IMR-90 (cell line): Measurements from ENCODE around the gene GLRX3. TPM values are rescaled to one million over a fixed set of nuclear protein-coding genes. Genes with fewer than 3 reads are reported as not detected.

Experiments
- ATAC-seq: fragments of 200-7000 bp; cut with Tn5 transposase; 2 replicates; pipeline ENCODE4 v1.9.1; 2020; ENCODE audit warnings: low read depth, mild to moderate bottlenecking, moderate library complexity
- BruUV-seq: library from RNA; stranded (reverse); fragments of 400-500 nt; replicated peaks from 2 replicates; lab custom pipeline; 2021; lab: Mats Ljungman, UMichigan
- CTCF ChIA-PET: fragments of 300-600 bp; formaldehyde crosslinking; extraction: SDS; loops from one replicate; lab custom pipeline; 2021; ENCODE audit warnings: antibody characterized with exemption; lab: Yijun Ruan, JAX
- POLR2A ChIA-PET: fragments of 300-600 bp; sonication (Branson Sonifier 250); formaldehyde crosslinking; loops from one replicate; lab custom pipeline; 2022; ENCODE audit warnings: antibody characterized with exemption; ENCODE audit not compliant: unreplicated experiment; lab: Charles Lee
- DNase-seq: peaks from one replicate; pipeline ENCODE4 v3.0.0; 2013
- H2AFZ ChIP-seq: replicated peaks from 2 replicates; pipeline ENCODE3; 2013; ENCODE audit warnings: low read length, mild to moderate bottlenecking; ENCODE audit not compliant: poor library complexity
- H2AK5ac ChIP-seq: 2 replicates; pipeline ENCODE4 v1.6.1; 2013; ENCODE audit warnings: low read depth, low read length, inconsistent platforms
- H2AK9ac ChIP-seq: replicated peaks from 2 replicates; pipeline ENCODE3; 2013; ENCODE audit warnings: mild to moderate bottlenecking, low read depth, low read length, moderate library complexity; ENCODE audit not compliant: poor library complexity
- H2BK120ac ChIP-seq: 2 replicates; pipeline ENCODE4 v1.6.1; 2013; ENCODE audit warnings: low read depth, low read length, inconsistent platforms
- H2BK15ac ChIP-seq: 3 replicates; pipeline ENCODE4 v1.6.1; 2013; ENCODE audit warnings: low read depth, low read length, inconsistent platforms
- H2BK20ac ChIP-seq: 2 replicates; pipeline ENCODE4 v1.6.1; 2013; ENCODE audit warnings: low read depth, mild to moderate bottlenecking, inconsistent platforms, low read length, moderate library complexity
- H2BK5ac ChIP-seq: 2 replicates; pipeline ENCODE4 v1.6.1; 2013; ENCODE audit warnings: mild to moderate bottlenecking, low read depth, low read length, inconsistent platforms; ENCODE audit not compliant: poor library complexity, severe bottlenecking
- H3K14ac ChIP-seq: replicated peaks from 2 replicates; pipeline ENCODE4 v1.6.1; 2013; ENCODE audit warnings: low read depth, low read length, inconsistent platforms
- H3K18ac ChIP-seq: 2 replicates; pipeline ENCODE4 v1.6.1; 2013; ENCODE audit warnings: low read depth, low read length, control low read depth
- H3K23ac ChIP-seq: 2 replicates; pipeline ENCODE4 v1.6.1; 2013; ENCODE audit warnings: low read depth, low read length, inconsistent platforms
- H3K27ac ChIP-seq: 2 replicates; pipeline ENCODE4 v1.5.1; 2013; ENCODE audit warnings: mild to moderate bottlenecking, control low read depth, low read length; ENCODE audit not compliant: insufficient read depth
- H3K27me3 ChIP-seq: 2 replicates; pipeline ENCODE4 v1.6.1; 2013; ENCODE audit warnings: low read length; ENCODE audit not compliant: control insufficient read depth, insufficient read depth
- H3K36me3 ChIP-seq: 2 replicates; pipeline ENCODE4 v1.6.1; 2013; ENCODE audit warnings: low read length, mixed read lengths; ENCODE audit not compliant: control insufficient read depth, insufficient read depth
- H3K4ac ChIP-seq: 2 replicates; pipeline ENCODE4 v1.6.1; 2013; ENCODE audit warnings: low read depth, low read length, inconsistent platforms
- H3K4me1 ChIP-seq: 2 replicates; pipeline ENCODE4 v1.6.1; 2013; ENCODE audit warnings: low read length, mixed read lengths; ENCODE audit not compliant: control insufficient read depth, insufficient read depth
- H3K4me2 ChIP-seq: 2 replicates; pipeline ENCODE4 v1.6.1; 2013; ENCODE audit warnings: low read depth, mild to moderate bottlenecking, control low read depth, low read length, moderate library complexity
- H3K4me3 ChIP-seq: 2 replicates; pipeline ENCODE4 v1.5.1; 2013; ENCODE audit warnings: low read depth, mild to moderate bottlenecking, control low read depth, low read length, moderate library complexity; ENCODE audit not compliant: insufficient read depth
- H3K56ac ChIP-seq: 2 replicates; pipeline ENCODE4 v1.6.1; 2013; ENCODE audit warnings: low read length, inconsistent platforms; ENCODE audit not compliant: insufficient read depth; ENCODE audit errors: extremely low read depth
- H3K79me1 ChIP-seq, 2 experiments: 2 replicates each; pipeline ENCODE4 v1.6.1; 2013; ENCODE audit warnings: low read length in 2 of 2, inconsistent platforms in 1 of 2, low read depth in 1 of 2
- H3K9ac ChIP-seq: 2 replicates; pipeline ENCODE4 v1.6.1; 2013; ENCODE audit warnings: low read depth, low read length, control low read depth
- H3K9me1 ChIP-seq: 2 replicates; pipeline ENCODE4 v1.6.1; 2013; ENCODE audit warnings: low read length, inconsistent platforms; ENCODE audit not compliant: insufficient read depth
- H3K9me3 ChIP-seq: 2 replicates; pipeline ENCODE4 v1.6.1; 2013; ENCODE audit warnings: low read length; ENCODE audit not compliant: control insufficient read depth, insufficient read depth
- H4K20me1 ChIP-seq: 2 replicates; pipeline ENCODE4 v1.6.1; 2013; ENCODE audit warnings: low read length, inconsistent platforms; ENCODE audit not compliant: insufficient read depth
- H4K5ac ChIP-seq: 2 replicates; pipeline ENCODE4 v1.6.1; 2013; ENCODE audit warnings: mild to moderate bottlenecking, low read depth, low read length, control low read depth
- H4K8ac ChIP-seq, 2 experiments: 2 replicates each; pipeline ENCODE4 v1.6.1; 2013; ENCODE audit warnings: low read depth in 2 of 2, low read length in 2 of 2, control low read depth in 1 of 2, inconsistent platforms in 1 of 2
- H4K91ac ChIP-seq: 2 replicates; pipeline ENCODE4 v1.6.1; 2013; ENCODE audit warnings: low read depth, low read length, inconsistent platforms; ENCODE audit not compliant: insufficient read depth
- BHLHE40 ChIP-seq: fragments of 150-350 bp; IDR thresholded peaks from 2 replicates; pipeline ENCODE4 v1.6.1; 2016; ENCODE audit warnings: mild to moderate bottlenecking, low read depth, low read length
- CEBPB ChIP-seq: IDR thresholded peaks from 2 replicates; pipeline ENCODE4 v1.6.1; 2012; ENCODE audit warnings: low read depth, low read length, improper control_type of control experiment
- CHD1 ChIP-seq: IDR thresholded peaks from 2 replicates; pipeline ENCODE4 v1.6.1; 2012; ENCODE audit warnings: low read depth, low read length, improper control_type of control experiment
- CTCF ChIP-seq: conservative IDR thresholded peaks from 2 replicates; pipeline ENCODE4 v1.5.1; 2012; ENCODE audit warnings: mild to moderate bottlenecking, low read depth, low read length, improper control_type of control experiment
- ELK1 ChIP-seq: fragments of 150-350 bp; IDR thresholded peaks from 2 replicates; pipeline ENCODE4 v1.6.1; 2016; ENCODE audit warnings: low read depth, mild to moderate bottlenecking, low read length, moderate library complexity, borderline replicate concordance
- FOS ChIP-seq: fragments of 150-350 bp; IDR thresholded peaks from 2 replicates; pipeline ENCODE4 v1.6.1; 2016; ENCODE audit warnings: low read depth, low read length
- MAFK ChIP-seq: IDR thresholded peaks from 2 replicates; pipeline ENCODE4 v1.6.1; 2012; ENCODE audit warnings: low read depth, low read length, improper control_type of control experiment
- MAZ ChIP-seq: IDR thresholded peaks from 2 replicates; pipeline ENCODE4 v1.6.1; 2012; ENCODE audit warnings: low read depth, mild to moderate bottlenecking, low read length, improper control_type of control experiment, moderate library complexity, borderline replicate concordance
- MXI1 ChIP-seq: IDR thresholded peaks from 2 replicates; pipeline ENCODE4 v1.6.1; 2012; ENCODE audit warnings: low read depth, mild to moderate bottlenecking, low read length, moderate library complexity, borderline replicate concordance
- NFE2L2 ChIP-seq: fragments of 150-350 bp; IDR thresholded peaks from 2 replicates; pipeline ENCODE4 v1.6.1; 2016; ENCODE audit warnings: low read depth, mild to moderate bottlenecking, low read length
- POLR2A ChIP-seq: IDR thresholded peaks from 2 replicates; pipeline ENCODE4 v1.6.1; 2012; ENCODE audit warnings: mild to moderate bottlenecking, low read depth, low read length
- RAD21 ChIP-seq: IDR thresholded peaks from 2 replicates; pipeline ENCODE4 v1.6.1; 2012; ENCODE audit warnings: low read length, improper control_type of control experiment
- RCOR1 ChIP-seq: IDR thresholded peaks from 2 replicates; pipeline ENCODE4 v1.6.1; 2012; ENCODE audit warnings: mild to moderate bottlenecking, low read length, improper control_type of control experiment; ENCODE audit not compliant: insufficient replicate concordance
- RFX5 ChIP-seq: IDR thresholded peaks from 2 replicates; pipeline ENCODE4 v1.8.0; 2012; ENCODE audit warnings: low read depth, mild to moderate bottlenecking, low read length, moderate library complexity
- SMC3 ChIP-seq: fragments of 150-350 bp; IDR thresholded peaks from 2 replicates; pipeline ENCODE4 v1.6.1; 2016; ENCODE audit warnings: low read depth, mild to moderate bottlenecking, antibody characterized with exemption, low read length, moderate library complexity
- USF2 ChIP-seq: fragments of 150-350 bp; IDR thresholded peaks from 2 replicates; pipeline ENCODE4 v1.6.1; 2017; ENCODE audit warnings: mild to moderate bottlenecking, antibody characterized with exemption, low read length, low read depth
- WGBS, 2 experiments: methylation state at CpG; one replicate each; pipeline versions ENCODE4 v1.1.5 to v1.1.7; 2013; ENCODE audit warnings: missing lambda C conversion rate in 2 of 2; ENCODE audit not compliant: insufficient read length in 1 of 2; ENCODE audit errors: extremely low coverage in 2 of 2; 5-methylcytosine and 5-hydroxymethylcytosine counted together
- dilution Hi-C: fragments of 300-500 bp; cut with HindIII; formaldehyde crosslinking; loops from one replicate; pipeline ENCODE4 v1.14.3; 2018; ENCODE audit warnings: low sequenced_read_pairs; ENCODE audit not compliant: unreplicated experiment
- in situ Hi-C: fragments of 300-500 bp; cut with MboI; formaldehyde crosslinking; loops from 3 replicates; pipeline ENCODE4 v1.14.3; 2019; ENCODE audit warnings: low sequenced_read_pairs, inconsistent platforms, mixed read lengths
- intact Hi-C: fragments of 100-400 bp; cut with micrococcal nuclease; formaldehyde crosslinking; loops from 2 replicates; pipeline ENCODE4 v1.10.0; 2022
- polyA plus RNA-seq, 3 experiments: library from polyadenylated mRNA; depleted of rRNA; stranded (reverse); fragments of >200 nt; gene quantifications; 2 replicates each; pipeline ENCODE4 v1.2.3, GENCODE V29; 2012; ENCODE audit warnings: low replicate concordance in 1 of 3
- total RNA-seq: library from RNA; depleted of rRNA; stranded (reverse); fragments of >200 nt; gene quantifications from 2 replicates; pipeline ENCODE4 v1.2.3, GENCODE V29; 2012

GLRX3 gene
- total and polyA plus RNA-seq, 2 of the 4 experiments (the other 2 are of a cell fraction), result 78.7 to 81.7 TPM

- Histone ChIP-seq H3K9me1 (no peaks in the 10 kb centered on the region), H4K5ac (no peak overlapping the region), H3K4ac (no peak overlapping the region), H3K9ac (no peak overlapping the region), H3K27ac (no peak overlapping the region), H3K27me3 (no peaks in the 10 kb centered on the region), H4K20me1 (no peaks in the 10 kb centered on the region), H3K79me1 (no peaks in the 10 kb centered on the region), H2AK9ac (no peak overlapping the region), H3K56ac (no peak overlapping the region), H2AFZ (no peak overlapping the region), H4K8ac (no peak overlapping the region), H2BK15ac (no peak overlapping the region), H2BK5ac (no peak overlapping the region), H3K14ac (no peak overlapping the region), H3K18ac (no peak overlapping the region), H3K4me2 (no peak overlapping the region), H3K23ac (no peak overlapping the region), H3K4me3 (no peak overlapping the region), H2BK20ac (no peak overlapping the region), H3K4me1 (no peaks in the 10 kb centered on the region), H4K91ac (no peak overlapping the region), H3K36me3 (no peaks in the 10 kb centered on the region), H3K9me3 (peaks cover 32% of the 10 kb centered on the region), H2AK5ac (no peak overlapping the region), H2BK120ac (no peak overlapping the region)
- intact Hi-C loops (no loop called here), dilution Hi-C loops (no loop called here), in situ Hi-C loops (no loop called here)
- CTCF ChIA-PET, result no interaction called here
- DNase-seq (no peak), ATAC-seq (no peak)
- POLR2A ChIA-PET, result no interaction called here
- BruUV-seq, result no TSS peak
- TF ChIP-seq MXI1 (no peak), CEBPB (no peak), RAD21 (no peak), NFE2L2 (no peak), MAFK (no peak), POLR2A (no peak), CHD1 (no peak), RFX5 (no peak), SMC3 (no peak), USF2 (no peak), CTCF (no peak), MAZ (no peak), RCOR1 (no peak), ELK1 (no peak), BHLHE40 (no peak), FOS (no peak)
- 72% methylated on average over 4 of the region's 8 CpGs; no CpG with 5 or more reads in 1 of the 2 experiments for WGBS, 2 experiments
These were observed 86.2 kb downstream of the GLRX3 start for GRCh38 chr10:130222381-130222780.
